IMR-90 (cell line): ENCODE measurements around the gene PADI1. TPM values are rescaled to one million over a fixed set of nuclear protein-coding genes. Genes with fewer than 3 reads are reported as not detected.

ENCODE experiments used
- CHD1 ChIP-seq: IDR thresholded peaks from 2 replicates; pipeline ENCODE4 v1.6.1; 2012; ENCODE audit warnings: low read depth, low read length, improper control_type of control experiment
- CTCF ChIP-seq: conservative IDR thresholded peaks from 2 replicates; pipeline ENCODE4 v1.5.1; 2012; ENCODE audit warnings: mild to moderate bottlenecking, low read depth, low read length, improper control_type of control experiment
- MAFK ChIP-seq: IDR thresholded peaks from 2 replicates; pipeline ENCODE4 v1.6.1; 2012; ENCODE audit warnings: low read depth, low read length, improper control_type of control experiment
- MXI1 ChIP-seq: IDR thresholded peaks from 2 replicates; pipeline ENCODE4 v1.6.1; 2012; ENCODE audit warnings: low read depth, mild to moderate bottlenecking, low read length, moderate library complexity, borderline replicate concordance
- RAD21 ChIP-seq: IDR thresholded peaks from 2 replicates; pipeline ENCODE4 v1.6.1; 2012; ENCODE audit warnings: low read length, improper control_type of control experiment
- RFX5 ChIP-seq: IDR thresholded peaks from 2 replicates; pipeline ENCODE4 v1.8.0; 2012; ENCODE audit warnings: low read depth, mild to moderate bottlenecking, low read length, moderate library complexity
- polyA plus RNA-seq, 3 experiments: library from polyadenylated mRNA; depleted of rRNA; stranded (reverse); fragments of >200 nt; gene quantifications; 2 replicates each; pipeline ENCODE4 v1.2.3, GENCODE V29; 2012; ENCODE audit warnings: low replicate concordance in 1 of 3
- total RNA-seq: library from RNA; depleted of rRNA; stranded (reverse); fragments of >200 nt; gene quantifications from 2 replicates; pipeline ENCODE4 v1.2.3, GENCODE V29; 2012

Gene PADI1
- total and polyA plus RNA-seq, 2 of the 4 experiments (the other 2 are of a cell fraction) = 0.17 TPM; not detected in 1

GRCh38 chr1:17234405-17234804, 29.5 kb downstream of the PADI1 start (continued):
- no peak for TF ChIP-seq CTCF
- no peak for TF ChIP-seq RAD21
- TF ChIP-seq MXI1 = no peak
- no peak for TF ChIP-seq RFX5
- no peak for TF ChIP-seq MAFK
- no peak for TF ChIP-seq CHD1
